ENCODE data around the gene PLPP4. TPM values are rescaled to one million over a fixed set of nuclear protein-coding genes. Genes with fewer than 3 reads are reported as not detected.

PLPP4 gene
- total RNA-seq, 1 donor from 2014 or later, result 5.3 TPM

GRCh38 chr10:120480065-120480600, 23.1 kb downstream of the PLPP4 start:
- Histone ChIP-seq H3K4me3 (ENCODE audit: low read depth, low read length) (no peak overlapping the region), H3K36me3 (ENCODE audit: control insufficient read depth, insufficient read depth, low read length) (no peaks in the 10 kb centered on the region), H3K27me3 (ENCODE audit: control insufficient read depth, insufficient read depth, low read length) (no peaks in the 10 kb centered on the region)
- peak; percentile 35 for TF ChIP-seq CTCF (IDR thresholded peaks at IDR 0.05; ENCODE audit: insufficient read depth, low read length, poor library complexity, severe bottlenecking)
- DNase-seq (ENCODE audit: low read depth), result no peak

- H3K27me3 ChIP-seq (ENCODE audit: control insufficient read depth, insufficient read depth, low read length), result no peaks in the 10 kb centered on the region
- no peaks in the 10 kb centered on the region for H3K36me3 ChIP-seq (ENCODE audit: control insufficient read depth, insufficient read depth, low read length)
- no peak for DNase-seq (ENCODE audit: low read depth)
- TF ChIP-seq CTCF (IDR thresholded peaks at IDR 0.05; ENCODE audit: insufficient read depth, low read length, poor library complexity, severe bottlenecking), result no peak
- H3K4me3 ChIP-seq (ENCODE audit: low read depth, low read length), result no peak overlapping the region
These were observed 23.8 kb downstream of the PLPP4 start for GRCh38 chr10:120480848-120481247.

- no peak for TF ChIP-seq CTCF (IDR thresholded peaks at IDR 0.05; ENCODE audit: insufficient read depth, low read length, poor library complexity, severe bottlenecking)
- DNase-seq (ENCODE audit: low read depth), result no peak
- Histone ChIP-seq H3K4me3 (ENCODE audit: low read depth, low read length) (no peak overlapping the region), H3K36me3 (ENCODE audit: control insufficient read depth, insufficient read depth, low read length) (no peaks in the 10 kb centered on the region), H3K27me3 (ENCODE audit: control insufficient read depth, insufficient read depth, low read length) (no peaks in the 10 kb centered on the region)
These were observed 26.0 kb downstream of the PLPP4 start for GRCh38 chr10:120483006-120483405.

DNA sequence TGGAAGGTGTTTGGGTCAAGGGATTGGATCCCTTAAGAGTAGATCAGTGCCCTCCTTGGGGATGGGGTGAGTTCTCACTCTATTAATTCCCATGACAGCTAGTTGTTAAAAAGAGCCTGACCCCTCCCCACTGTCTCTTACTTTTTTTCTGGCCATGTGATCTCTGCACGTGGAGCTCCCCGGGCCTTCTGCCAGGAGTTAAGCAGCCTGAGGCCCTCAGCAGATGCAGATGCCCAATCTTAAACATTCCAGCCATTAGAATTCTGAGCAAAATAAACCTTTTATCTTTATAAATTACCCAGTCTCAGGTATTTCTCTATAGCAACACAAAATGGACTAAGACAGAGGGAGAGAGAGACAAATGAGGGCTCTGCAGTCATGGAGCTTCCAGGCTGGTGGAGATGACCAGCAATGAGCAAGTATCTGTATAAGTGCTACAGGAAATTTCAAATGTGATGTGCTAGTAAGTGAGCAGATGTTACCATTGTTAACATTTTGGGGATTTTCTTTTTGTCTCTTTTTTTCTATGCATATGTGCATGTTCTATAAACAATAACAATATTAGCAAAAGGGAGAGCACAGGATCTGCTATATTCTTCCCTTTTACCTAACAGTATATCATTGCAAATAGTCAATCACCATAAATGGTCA, 26.7 kb downstream of the PLPP4 start:
- no peaks in the 10 kb centered on the region for H3K27me3 ChIP-seq (ENCODE audit: control insufficient read depth, insufficient read depth, low read length)
- no peaks in the 10 kb centered on the region for H3K36me3 ChIP-seq (ENCODE audit: control insufficient read depth, insufficient read depth, low read length)
- no peak overlapping the region for H3K4me3 ChIP-seq (ENCODE audit: low read depth, low read length)
- DNase-seq (ENCODE audit: low read depth), result no peak
- no peak for TF ChIP-seq CTCF (IDR thresholded peaks at IDR 0.05; ENCODE audit: insufficient read depth, low read length, poor library complexity, severe bottlenecking)

GRCh38 chr10:120485946-120486345, 28.9 kb downstream of the PLPP4 start:
- Histone ChIP-seq H3K36me3 (ENCODE audit: control insufficient read depth, insufficient read depth, low read length) (no peaks in the 10 kb centered on the region), H3K27me3 (ENCODE audit: control insufficient read depth, insufficient read depth, low read length) (no peaks in the 10 kb centered on the region), H3K4me3 (ENCODE audit: low read depth, low read length) (no peak overlapping the region)
- DNase-seq (ENCODE audit: low read depth), result no peak
- no peak for TF ChIP-seq CTCF (IDR thresholded peaks at IDR 0.05; ENCODE audit: insufficient read depth, low read length, poor library complexity, severe bottlenecking)

All from kidney epithelial cell (primary cell).